ENCODE results near the gene METTL2A. TPM values are rescaled to one million over a fixed set of nuclear protein-coding genes. Genes with fewer than 3 reads are reported as not detected.
A peak's percentile ranks its signal among the peaks of the same experiment; 100 is the strongest.
"Not testable (repeated sequence)": the region's sequence is repeated elsewhere in the genome, so short reads cannot be mapped to it uniquely, and the experiment has no call there.

METTL2A gene
- total RNA-seq, 2 experiments from 2014 or later: 29.7 to 29.8 TPM

- peaks cover 27% of the 10 kb centered on the region for H3K4me1 Mint-ChIP-seq (ENCODE audit: low read depth)
- H3K27me3 Mint-ChIP-seq; POLR2A ChIA-PET; H3K9me3 Mint-ChIP-seq; CTCF ChIA-PET; intact Hi-C loops (cut with micrococcal nuclease): not testable (repeated sequence)
- peak overlapping the region; percentile 72 for H3K4me3 Mint-ChIP-seq
- ATAC-seq (peak; percentile 24), DNase-seq (peak; percentile 59)
- peak overlapping the region; percentile 75 for H3K27ac Mint-ChIP-seq
- H3K36me3 Mint-ChIP-seq (ENCODE audit: low read depth): peaks cover 14% of the 10 kb centered on the region
Observed at GRCh38 chr17:62477718-62478408, 54.2 kb downstream of the METTL2A start.

GRCh38 chr17:62478424-62478879, 54.8 kb downstream of the METTL2A start, which contains the start of gene TLK2:
TLK2 (plus strand) TSS chr17:62478825; CDS start chr17:62481126, 2,301 bp downstream.
- ChIA-PET POLR2A (no interaction called here), CTCF (no interaction called here)
- TF ChIP-seq CTCF (IDR thresholded peaks at IDR 0.05): no peak
- Mint-ChIP-seq H3K4me1 (ENCODE audit: low read depth) (peaks cover 31% of the 10 kb centered on the region), H3K27ac (peak within 1 kb of the TSS; percentile 94), H3K36me3 (ENCODE audit: low read depth) (peaks cover 17% of the 10 kb centered on the region), H3K9me3 (no peaks in the 10 kb centered on the region), H3K27me3 (no peaks in the 10 kb centered on the region), H3K4me3 (peak within 1 kb of the TSS; percentile 87)
- DNase-seq (peak; percentile 79), ATAC-seq (peak; percentile 88)
- intact Hi-C loops (cut with micrococcal nuclease): no loop called here

GRCh38 chr17:62478880-62479638, 55.4 kb downstream of the METTL2A start:
- not testable (repeated sequence) for H3K27me3 Mint-ChIP-seq
- Mint-ChIP-seq H3K4me3 (peak overlapping the region; percentile 87), H3K36me3 (ENCODE audit: low read depth) (peaks cover 17% of the 10 kb centered on the region)

GRCh38 chr17:62479639-62480258, 56.1 kb downstream of the METTL2A start:
- POLR2A ChIA-PET; CTCF ChIA-PET; ATAC-seq; intact Hi-C loops (cut with micrococcal nuclease); H3K9me3 Mint-ChIP-seq; H3K27me3 Mint-ChIP-seq: not testable (repeated sequence)
- Mint-ChIP-seq H3K36me3 (ENCODE audit: low read depth) (peaks cover 17% of the 10 kb centered on the region), H3K4me1 (ENCODE audit: low read depth) (peaks cover 31% of the 10 kb centered on the region), H3K27ac (peak overlapping the region; percentile 94), H3K4me3 (peak overlapping the region; percentile 87)
- DNase-seq: peak; percentile 15

More at GRCh38 chr17:62478880-62479638, 55.4 kb downstream of the METTL2A start:
- CTCF ChIA-PET; POLR2A ChIA-PET; intact Hi-C loops (cut with micrococcal nuclease); H3K9me3 Mint-ChIP-seq: not testable (repeated sequence)
- DNase-seq: peak; percentile 47
- peak overlapping the region; percentile 94 for H3K27ac Mint-ChIP-seq
- ATAC-seq: peak; percentile 32
- H3K4me1 Mint-ChIP-seq (ENCODE audit: low read depth): peaks cover 31% of the 10 kb centered on the region

- POLR2A ChIA-PET; ATAC-seq; intact Hi-C loops (cut with micrococcal nuclease); CTCF ChIA-PET; H3K4me3 Mint-ChIP-seq; DNase-seq; H3K27me3 Mint-ChIP-seq; H3K9me3 Mint-ChIP-seq: not testable (repeated sequence)
- peaks cover 13% of the 10 kb centered on the region for H3K36me3 Mint-ChIP-seq (ENCODE audit: low read depth)
- peak overlapping the region; percentile 47 for H3K27ac Mint-ChIP-seq
- H3K4me1 Mint-ChIP-seq (ENCODE audit: low read depth): peaks cover 29% of the 10 kb centered on the region
Observed at GRCh38 chr17:62482553-62482952, 58.9 kb downstream of the METTL2A start.

GRCh38 chr17:62490990-62491389, 67.3 kb downstream of the METTL2A start:
- H3K27ac Mint-ChIP-seq; H3K9me3 Mint-ChIP-seq; intact Hi-C loops (cut with micrococcal nuclease); H3K27me3 Mint-ChIP-seq; DNase-seq; H3K4me3 Mint-ChIP-seq; CTCF ChIA-PET; POLR2A ChIA-PET: not testable (repeated sequence)
- peak; percentile 66 for ATAC-seq
- peaks cover 27% of the 10 kb centered on the region for H3K4me1 Mint-ChIP-seq (ENCODE audit: low read depth)
- peaks cover 13% of the 10 kb centered on the region for H3K36me3 Mint-ChIP-seq (ENCODE audit: low read depth)

- intact Hi-C loops (cut with micrococcal nuclease); H3K27ac Mint-ChIP-seq; POLR2A ChIA-PET; H3K4me3 Mint-ChIP-seq; ATAC-seq; DNase-seq; H3K27me3 Mint-ChIP-seq; H3K9me3 Mint-ChIP-seq; CTCF ChIA-PET: not testable (repeated sequence)
- H3K36me3 Mint-ChIP-seq (ENCODE audit: low read depth): peaks cover 12% of the 10 kb centered on the region
- H3K4me1 Mint-ChIP-seq (ENCODE audit: low read depth): peaks cover 28% of the 10 kb centered on the region
Observed at GRCh38 chr17:62493049-62493655, 69.5 kb downstream of the METTL2A start.

- intact Hi-C loops (cut with micrococcal nuclease); DNase-seq; ATAC-seq; H3K4me3 Mint-ChIP-seq; POLR2A ChIA-PET; H3K27me3 Mint-ChIP-seq; H3K9me3 Mint-ChIP-seq; H3K27ac Mint-ChIP-seq; CTCF ChIA-PET: not testable (repeated sequence)
- Mint-ChIP-seq H3K36me3 (ENCODE audit: low read depth) (peaks cover 12% of the 10 kb centered on the region), H3K4me1 (ENCODE audit: low read depth) (peaks cover 29% of the 10 kb centered on the region)
Observed at GRCh38 chr17:62494073-62494472, 70.4 kb downstream of the METTL2A start.

- DNase-seq; intact Hi-C loops (cut with micrococcal nuclease); H3K27ac Mint-ChIP-seq; POLR2A ChIA-PET; H3K9me3 Mint-ChIP-seq; ATAC-seq; H3K4me3 Mint-ChIP-seq; H3K27me3 Mint-ChIP-seq; CTCF ChIA-PET: not testable (repeated sequence)
- peaks cover 26% of the 10 kb centered on the region for H3K4me1 Mint-ChIP-seq (ENCODE audit: low read depth)
- H3K36me3 Mint-ChIP-seq (ENCODE audit: low read depth): peaks cover 14% of the 10 kb centered on the region
Observed at GRCh38 chr17:62496344-62496743, 72.6 kb downstream of the METTL2A start.

- DNase-seq; H3K36me3 Mint-ChIP-seq (ENCODE audit: low read depth); H3K4me3 Mint-ChIP-seq; ATAC-seq; intact Hi-C loops (cut with micrococcal nuclease); H3K27ac Mint-ChIP-seq; H3K27me3 Mint-ChIP-seq; POLR2A ChIA-PET; H3K9me3 Mint-ChIP-seq; CTCF ChIA-PET: not testable (repeated sequence)
- peaks cover 14% of the 10 kb centered on the region for H3K4me1 Mint-ChIP-seq (ENCODE audit: low read depth)
Observed at GRCh38 chr17:62498796-62499195, 75.1 kb downstream of the METTL2A start.
